Hepatic stellate cell (primary cell): Measurements from ENCODE around the gene TMEM132D.
"Not testable (repeated sequence)": the region's sequence is repeated elsewhere in the genome, so short reads cannot be mapped to it uniquely, and the experiment has no call there.

Source experiments
- DNase-seq: peaks from one replicate; pipeline ENCODE4 v3.0.0; 2011; ENCODE audit warnings: low spot score

Gene TMEM132D

GRCh38 chr12:129053232-129053631, 850.6 kb downstream of the TMEM132D start:
- no peak for DNase-seq

GRCh38 chr12:129052373-129052772, 851.5 kb downstream of the TMEM132D start:
- no peak for DNase-seq

- DNase-seq: no peak
These were observed 853.9 kb downstream of the TMEM132D start for GRCh38 chr12:129049917-129050316.

GRCh38 chr12:129043334-129043733, 860.5 kb downstream of the TMEM132D start:
- DNase-seq: not testable (repeated sequence)

GRCh38 chr12:129036135-129036534, 867.7 kb downstream of the TMEM132D start:
- DNase-seq: no peak

GRCh38 chr12:129034558-129035289, 869.1 kb downstream of the TMEM132D start:
- no peak for DNase-seq

- DNase-seq: no peak
These were observed 875.0 kb downstream of the TMEM132D start for GRCh38 chr12:129028844-129029243.

GRCh38 chr12:129025055-129025454, 878.8 kb downstream of the TMEM132D start:
- DNase-seq: no peak
